GM12872 (cell line): ENCODE measurements around the gene ZC3H18.

Source experiments
- TF ChIP-seq, protein P1 (sequence below): IDR thresholded peaks from 3 replicates; pipeline ENCODE4 v1.5.1; 2011; ENCODE audit warnings: low read depth, mild to moderate bottlenecking, low read length, moderate library complexity; ENCODE audit not compliant: insufficient read depth

ZC3H18 gene

GRCh38 chr16:88654363-88655052 lies 84.3 kb downstream of the ZC3H18 start:
- TF ChIP-seq, protein P1, sequence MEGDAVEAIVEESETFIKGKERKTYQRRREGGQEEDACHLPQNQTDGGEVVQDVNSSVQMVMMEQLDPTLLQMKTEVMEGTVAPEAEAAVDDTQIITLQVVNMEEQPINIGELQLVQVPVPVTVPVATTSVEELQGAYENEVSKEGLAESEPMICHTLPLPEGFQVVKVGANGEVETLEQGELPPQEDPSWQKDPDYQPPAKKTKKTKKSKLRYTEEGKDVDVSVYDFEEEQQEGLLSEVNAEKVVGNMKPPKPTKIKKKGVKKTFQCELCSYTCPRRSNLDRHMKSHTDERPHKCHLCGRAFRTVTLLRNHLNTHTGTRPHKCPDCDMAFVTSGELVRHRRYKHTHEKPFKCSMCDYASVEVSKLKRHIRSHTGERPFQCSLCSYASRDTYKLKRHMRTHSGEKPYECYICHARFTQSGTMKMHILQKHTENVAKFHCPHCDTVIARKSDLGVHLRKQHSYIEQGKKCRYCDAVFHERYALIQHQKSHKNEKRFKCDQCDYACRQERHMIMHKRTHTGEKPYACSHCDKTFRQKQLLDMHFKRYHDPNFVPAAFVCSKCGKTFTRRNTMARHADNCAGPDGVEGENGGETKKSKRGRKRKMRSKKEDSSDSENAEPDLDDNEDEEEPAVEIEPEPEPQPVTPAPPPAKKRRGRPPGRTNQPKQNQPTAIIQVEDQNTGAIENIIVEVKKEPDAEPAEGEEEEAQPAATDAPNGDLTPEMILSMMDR: no peak

GRCh38 chr16:88655053-88655732 lies 85.0 kb downstream of the ZC3H18 start:
- TF ChIP-seq, protein P1: no peak

DNA sequence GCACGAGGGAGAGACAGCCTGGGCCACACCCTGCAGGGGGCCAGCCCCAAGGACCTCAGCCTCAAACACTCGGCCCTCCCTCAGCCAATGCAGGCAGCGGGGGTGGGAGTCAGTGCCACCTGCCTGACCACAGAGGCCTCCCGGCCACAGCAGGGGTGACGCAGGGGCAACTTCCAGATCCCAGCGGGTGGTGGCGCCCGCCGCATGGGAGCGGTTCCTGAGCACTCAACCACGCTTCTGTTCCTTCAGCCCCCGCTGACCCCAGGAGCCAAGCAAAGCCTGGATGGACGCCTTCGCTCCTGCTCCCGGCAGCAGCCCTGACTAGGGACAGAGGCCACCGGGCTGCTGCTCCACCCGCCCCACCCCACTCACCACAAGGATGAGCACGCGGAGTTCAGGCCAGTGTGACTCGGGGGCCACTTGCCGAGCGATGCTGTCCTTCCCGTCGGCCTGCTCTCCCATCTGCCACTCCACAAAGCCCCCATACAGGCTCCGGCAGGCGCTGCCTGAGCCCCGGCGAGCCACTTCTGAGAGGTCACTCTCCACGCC lies 85.6 kb downstream of the ZC3H18 start:
- TF ChIP-seq, protein P1: no peak

DNA sequence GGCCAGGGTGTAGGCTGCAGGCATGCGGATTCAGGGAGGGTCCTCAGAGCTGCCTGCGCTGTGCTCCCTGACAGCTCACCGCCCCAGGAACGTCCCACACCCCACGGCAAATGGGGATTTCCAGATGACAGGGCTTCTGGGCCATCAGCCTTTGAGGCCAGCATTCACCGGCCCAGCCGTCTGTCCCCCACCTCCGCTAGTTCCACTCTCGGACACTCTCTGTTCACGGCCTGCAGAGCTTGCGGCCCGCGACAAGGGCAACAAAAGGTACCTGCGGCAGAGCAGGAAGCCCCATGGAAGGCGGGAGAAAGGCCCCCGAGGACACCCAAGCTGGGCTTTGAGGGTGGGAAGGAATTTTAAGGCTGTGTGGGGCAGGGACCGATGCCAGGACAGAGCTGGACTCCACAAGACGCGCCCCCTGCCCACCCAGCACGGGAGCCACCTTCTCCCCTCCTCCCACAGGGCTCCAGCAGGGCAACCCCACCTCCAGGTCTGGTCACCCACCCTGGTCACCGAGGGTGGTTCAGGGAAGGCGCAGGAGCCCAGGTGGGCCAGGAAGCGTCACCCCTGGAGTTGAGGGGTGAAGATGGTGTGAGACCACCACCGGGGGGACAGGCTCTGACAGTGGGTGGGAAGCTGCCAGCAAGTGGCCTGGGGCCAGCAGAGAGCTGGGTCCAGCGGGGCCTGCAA lies 86.2 kb downstream of the ZC3H18 start:
- TF ChIP-seq, protein P1: no peak

- TF ChIP-seq, protein P1: no peak
Measured at GRCh38 chr16:88657371-88657770, 87.2 kb downstream of the ZC3H18 start.

- TF ChIP-seq, protein P1: no peak
Measured at GRCh38 chr16:88658714-88659113, 88.5 kb downstream of the ZC3H18 start.

DNA sequence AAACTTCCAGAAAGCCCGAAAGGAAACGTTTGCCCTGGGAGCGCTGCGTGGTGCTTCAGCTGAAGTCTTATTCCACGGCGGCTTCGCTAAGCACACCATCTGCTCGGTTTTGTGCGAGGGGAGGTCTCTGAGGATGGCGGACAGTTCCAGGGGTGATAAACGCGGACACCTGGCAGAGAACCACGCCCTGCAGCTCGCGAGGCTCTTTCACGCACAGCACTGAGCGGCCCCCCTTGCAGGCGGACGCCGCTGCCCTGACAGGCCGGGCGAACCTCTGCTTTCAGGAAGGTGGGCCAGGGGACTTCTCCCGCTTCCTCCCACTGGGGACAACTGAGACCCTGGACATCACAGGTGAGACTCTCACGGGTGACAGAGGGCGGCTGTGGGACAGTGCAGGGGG lies 89.0 kb downstream of the ZC3H18 start:
- TF ChIP-seq, protein P1: no peak
